Placental epithelial cell (primary cell): Measurements from ENCODE around the gene MBD3L2. TPM values are rescaled to one million over a fixed set of nuclear protein-coding genes. Genes with fewer than 3 reads are reported as not detected.

Experiments
- total RNA-seq: library from RNA; depleted of rRNA; stranded (reverse); fragments of >200 nt; gene quantifications from 2 replicates; pipeline ENCODE4 v1.2.3, GENCODE V29; 2012

Gene MBD3L2
- not detected in 2 replicates for total RNA-seq

GRCh38 chr19:7049021-7049420, at the start of gene MBD3L2:
Gene MBD3L2, plus strand, starts transcription at chr19:7049321. Its CDS starts 53 bp downstream, at chr19:7049374.

GRCh38 chr19:7021331-7021730, 27.8 kb upstream of the MBD3L2 start, which contains the start of gene MBD3L2B:
Gene MBD3L2B, minus strand, starts transcription at chr19:7021431. Its CDS starts 34 bp downstream, at chr19:7021397.

GRCh38 chr19:7030278-7030677, 18.8 kb upstream of the MBD3L2 start, which contains the start of gene MBD3L5:
Gene MBD3L5, plus strand, starts transcription at chr19:7030578. Its CDS starts 34 bp downstream, at chr19:7030612.

GRCh38 chr19:7040079-7040478, 9.0 kb upstream of the MBD3L2 start, which contains the start of gene MBD3L4:
Gene MBD3L4, minus strand, starts transcription at chr19:7040179. Its CDS starts 35 bp downstream, at chr19:7040144.

DNA sequence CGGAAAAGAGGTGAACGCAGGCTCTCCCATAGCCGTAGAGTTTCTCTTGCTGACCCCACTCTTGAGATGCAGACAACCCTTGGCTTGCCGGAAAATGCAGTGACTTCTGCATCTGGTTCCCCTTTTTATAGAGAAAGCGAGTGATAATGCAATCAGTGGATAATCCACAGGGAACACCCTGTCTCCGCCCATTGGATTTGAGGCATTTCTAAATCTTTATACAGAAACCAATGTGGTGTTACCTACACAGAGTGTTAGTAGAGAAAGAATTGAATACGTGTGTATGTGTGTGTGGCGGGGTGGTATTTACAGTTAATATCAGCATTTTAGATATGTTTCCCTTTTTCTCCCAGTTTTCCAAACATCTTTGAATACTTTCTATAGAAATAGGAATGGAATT, 9.5 kb downstream of the MBD3L2 start, which contains the start of gene MBD3L3:
TSS of gene MBD3L3 (minus strand) at position 101 of the 400 bp plus-strand sequence. CDS start at position 30, 71 bp downstream.

GRCh38 chr19:7069042-7069903, 20.2 kb downstream of the MBD3L2 start, which contains the start of gene ZNF557:
Gene ZNF557, plus strand, starts transcription at chr19:7069703. Its CDS starts 5,372 bp downstream, at chr19:7075075.

Other genes with a start within 250 kb of the MBD3L2 start
- not detected in 2 replicates for gene ADGRE1, start 161.7 kb upstream of the MBD3L2 start, total RNA-seq
- gene MBD3L2B, start 27.9 kb upstream of the MBD3L2 start, total RNA-seq = 0.43 TPM in 1 of 2 replicates, not detected in the other
- gene MBD3L5, start 18.7 kb upstream of the MBD3L2 start, total RNA-seq = not detected in 2 replicates
- not detected in 2 replicates for gene MBD3L4, start 9.1 kb upstream of the MBD3L2 start, total RNA-seq
- gene MBD3L3, start 9.4 kb downstream of the MBD3L2 start, total RNA-seq = not detected in 2 replicates
- 16.5 and 18.1 TPM in 2 replicates for gene ZNF557, start 20.4 kb downstream of the MBD3L2 start, total RNA-seq
- 21.6 and 54.2 TPM in 2 replicates for gene INSR, start 245.1 kb downstream of the MBD3L2 start, total RNA-seq